Activated naive CD4-positive, alpha-beta T cell treated with anti-CD3 and anti-CD28 coated beads, Interleukin-2, amount 10 ng/mL, durations not matched to agents 7 days and 5 days (primary cell): ENCODE data around the gene CDK6.

ENCODE experiments used
- CTCF ChIA-PET: fragments of 350-600 bp; sonication (Branson Sonifier 250); formaldehyde crosslinking; loops from one replicate; lab custom pipeline; 2021; ENCODE audit warnings: antibody characterized with exemption; lab: Charles Lee
- DNase-seq: peaks from one replicate; pipeline ENCODE4 v3.0.0-alpha.2; 2020
- H3K27ac Mint-ChIP-seq: one replicate; pipeline ENCODE4 v1.8.0; 2021; ENCODE audit warnings: mild to moderate bottlenecking, moderate library complexity, mixed read lengths
- H3K27me3 Mint-ChIP-seq: one replicate; pipeline ENCODE4 v1.8.0; 2021; ENCODE audit warnings: mild to moderate bottlenecking, mixed read lengths
- H3K36me3 Mint-ChIP-seq: one replicate; pipeline ENCODE4 v1.8.0; 2021; ENCODE audit warnings: mixed read lengths
- H3K4me1 Mint-ChIP-seq: one replicate; pipeline ENCODE4 v1.8.0; 2021; ENCODE audit warnings: mixed read lengths
- H3K4me3 Mint-ChIP-seq: one replicate; pipeline ENCODE4 v1.8.0; 2021; ENCODE audit warnings: mild to moderate bottlenecking, moderate library complexity, mixed read lengths
- H3K9me3 Mint-ChIP-seq: one replicate; pipeline ENCODE4 v1.8.0; 2021; ENCODE audit warnings: mixed read lengths

The CDK6 gene

GRCh38 chr7:92808006-92808405, 28.4 kb downstream of the CDK6 start:
- peaks cover 55% of the 10 kb centered on the region for H3K4me1 Mint-ChIP-seq

GRCh38 chr7:92806496-92806895, 29.9 kb downstream of the CDK6 start:
- Mint-ChIP-seq H3K27me3 (no peaks in the 10 kb centered on the region), H3K9me3 (no peaks in the 10 kb centered on the region), H3K4me3 (no peak overlapping the region), H3K4me1 (peaks cover 41% of the 10 kb centered on the region), H3K27ac (no peak overlapping the region), H3K36me3 (peaks cover 61% of the 10 kb centered on the region)
- DNase-seq = no peak
- CTCF ChIA-PET = no interaction called here

More at GRCh38 chr7:92808006-92808405, 28.4 kb downstream of the CDK6 start:
- CTCF ChIA-PET = no interaction called here
- Mint-ChIP-seq H3K36me3 (peaks cover 59% of the 10 kb centered on the region), H3K27me3 (no peaks in the 10 kb centered on the region), H3K27ac (no peak overlapping the region), H3K4me3 (no peak overlapping the region), H3K9me3 (no peaks in the 10 kb centered on the region)
- no peak for DNase-seq

GRCh38 chr7:92802406-92802805, 34.0 kb downstream of the CDK6 start:
- Mint-ChIP-seq H3K4me1 (peaks cover 7% of the 10 kb centered on the region), H3K9me3 (no peaks in the 10 kb centered on the region), H3K27me3 (no peaks in the 10 kb centered on the region), H3K36me3 (peaks cover 41% of the 10 kb centered on the region), H3K27ac (no peak overlapping the region), H3K4me3 (no peak overlapping the region)
- no peak for DNase-seq
- CTCF ChIA-PET = interaction anchor here (1.0 kb wide), 1 partner anchor 22 kb away, joined by 5 read pairs; no protein-coding TSS in a partner anchor

GRCh38 chr7:92799446-92800211, 36.7 kb downstream of the CDK6 start:
- CTCF ChIA-PET = no interaction called here
- Mint-ChIP-seq H3K27me3 (no peaks in the 10 kb centered on the region), H3K27ac (no peak overlapping the region), H3K4me3 (no peak overlapping the region), H3K9me3 (no peaks in the 10 kb centered on the region), H3K36me3 (peaks cover 24% of the 10 kb centered on the region), H3K4me1 (peaks cover 4% of the 10 kb centered on the region)
- no peak for DNase-seq

GRCh38 chr7:92798517-92799249, 37.7 kb downstream of the CDK6 start:
- Mint-ChIP-seq H3K4me3 (no peak overlapping the region), H3K9me3 (no peaks in the 10 kb centered on the region), H3K27me3 (no peaks in the 10 kb centered on the region), H3K36me3 (peaks cover 24% of the 10 kb centered on the region), H3K4me1 (peaks cover 12% of the 10 kb centered on the region), H3K27ac (no peak overlapping the region)
- CTCF ChIA-PET = no interaction called here
- no peak for DNase-seq

GRCh38 chr7:92797693-92798092, 38.7 kb downstream of the CDK6 start:
- H3K36me3 Mint-ChIP-seq = peaks cover 21% of the 10 kb centered on the region
- peaks cover 22% of the 10 kb centered on the region for H3K4me1 Mint-ChIP-seq
- H3K9me3 Mint-ChIP-seq = no peaks in the 10 kb centered on the region
- CTCF ChIA-PET = no interaction called here
- H3K27ac Mint-ChIP-seq = no peak overlapping the region
- H3K27me3 Mint-ChIP-seq = no peaks in the 10 kb centered on the region
- H3K4me3 Mint-ChIP-seq = no peak overlapping the region
- DNase-seq = peak; percentile 20

- DNase-seq = no peak
- Mint-ChIP-seq H3K9me3 (no peaks in the 10 kb centered on the region), H3K36me3 (peaks cover 22% of the 10 kb centered on the region), H3K4me3 (no peak overlapping the region), H3K27me3 (no peaks in the 10 kb centered on the region), H3K27ac (no peak overlapping the region), H3K4me1 (peaks cover 25% of the 10 kb centered on the region)
- CTCF ChIA-PET = no interaction called here
These were observed 39.1 kb downstream of the CDK6 start for GRCh38 chr7:92797284-92797683.

GRCh38 chr7:92794831-92795230, 41.5 kb downstream of the CDK6 start:
- H3K27me3 Mint-ChIP-seq = no peaks in the 10 kb centered on the region
- no peak overlapping the region for H3K4me3 Mint-ChIP-seq
- no peak overlapping the region for H3K27ac Mint-ChIP-seq
- CTCF ChIA-PET = no interaction called here
- H3K4me1 Mint-ChIP-seq = peaks cover 38% of the 10 kb centered on the region
- no peak for DNase-seq
- peaks cover 4% of the 10 kb centered on the region for H3K9me3 Mint-ChIP-seq
- H3K36me3 Mint-ChIP-seq = peaks cover 35% of the 10 kb centered on the region

GRCh38 chr7:92794391-92794790, 42.0 kb downstream of the CDK6 start:
- Mint-ChIP-seq H3K4me3 (no peak overlapping the region), H3K27me3 (no peaks in the 10 kb centered on the region), H3K9me3 (peaks cover 7% of the 10 kb centered on the region), H3K27ac (no peak overlapping the region), H3K36me3 (peaks cover 37% of the 10 kb centered on the region), H3K4me1 (peaks cover 39% of the 10 kb centered on the region)
- CTCF ChIA-PET = interaction anchor here (1.5 kb wide), 1 partner anchor 39 kb away, joined by 3 read pairs; no protein-coding TSS in a partner anchor
- DNase-seq = no peak

GRCh38 chr7:92793656-92794205, 42.6 kb downstream of the CDK6 start:
- H3K27ac Mint-ChIP-seq = no peak overlapping the region
- H3K27me3 Mint-ChIP-seq = no peaks in the 10 kb centered on the region
- CTCF ChIA-PET = interaction anchor here (1.5 kb wide), 1 partner anchor 39 kb away, joined by 3 read pairs; no protein-coding TSS in a partner anchor

GRCh38 chr7:92790992-92791391, 45.4 kb downstream of the CDK6 start:
- H3K36me3 Mint-ChIP-seq = peaks cover 47% of the 10 kb centered on the region
- peaks cover 41% of the 10 kb centered on the region for H3K4me1 Mint-ChIP-seq
- no peak overlapping the region for H3K27ac Mint-ChIP-seq

More at GRCh38 chr7:92793656-92794205, 42.6 kb downstream of the CDK6 start:
- Mint-ChIP-seq H3K4me3 (no peak overlapping the region), H3K4me1 (peaks cover 41% of the 10 kb centered on the region), H3K36me3 (peaks cover 43% of the 10 kb centered on the region), H3K9me3 (peaks cover 13% of the 10 kb centered on the region)
- no peak for DNase-seq

GRCh38 chr7:92788559-92789183, 47.7 kb downstream of the CDK6 start:
- DNase-seq = no peak
- peaks cover 46% of the 10 kb centered on the region for H3K36me3 Mint-ChIP-seq
- H3K4me3 Mint-ChIP-seq = no peak overlapping the region
- CTCF ChIA-PET = no interaction called here
- H3K27me3 Mint-ChIP-seq = no peaks in the 10 kb centered on the region
- H3K4me1 Mint-ChIP-seq = peaks cover 42% of the 10 kb centered on the region
- no peak overlapping the region for H3K27ac Mint-ChIP-seq
- H3K9me3 Mint-ChIP-seq = peaks cover 16% of the 10 kb centered on the region

More at GRCh38 chr7:92790992-92791391, 45.4 kb downstream of the CDK6 start:
- DNase-seq = no peak
- Mint-ChIP-seq H3K27me3 (no peaks in the 10 kb centered on the region), H3K9me3 (peaks cover 16% of the 10 kb centered on the region), H3K4me3 (no peak overlapping the region)
- CTCF ChIA-PET = no interaction called here

- Mint-ChIP-seq H3K9me3 (peaks cover 16% of the 10 kb centered on the region), H3K4me1 (peaks cover 47% of the 10 kb centered on the region)
- CTCF ChIA-PET = no interaction called here
These were observed 50.5 kb downstream of the CDK6 start for GRCh38 chr7:92785923-92786322.

GRCh38 chr7:92784935-92785334, 51.4 kb downstream of the CDK6 start:
- H3K4me1 Mint-ChIP-seq = peaks cover 40% of the 10 kb centered on the region
- H3K36me3 Mint-ChIP-seq = peaks cover 42% of the 10 kb centered on the region

More at GRCh38 chr7:92785923-92786322, 50.5 kb downstream of the CDK6 start:
- Mint-ChIP-seq H3K27me3 (no peaks in the 10 kb centered on the region), H3K27ac (no peak overlapping the region), H3K36me3 (peaks cover 51% of the 10 kb centered on the region), H3K4me3 (no peak overlapping the region)
- DNase-seq = no peak

More at GRCh38 chr7:92784935-92785334, 51.4 kb downstream of the CDK6 start:
- Mint-ChIP-seq H3K27me3 (no peaks in the 10 kb centered on the region), H3K4me3 (no peak overlapping the region), H3K27ac (no peak overlapping the region), H3K9me3 (peaks cover 13% of the 10 kb centered on the region)
- DNase-seq = no peak
- CTCF ChIA-PET = interaction anchor here (0.6 kb wide), 1 partner anchor 69 kb away, joined by 3 read pairs; no protein-coding TSS in a partner anchor
